ENCODE measurements around the gene WNT11. TPM values are rescaled to one million over a fixed set of nuclear protein-coding genes. Genes with fewer than 3 reads are reported as not detected.

Gene WNT11
- total RNA-seq, 1 donor from 2014 or later = 3.6 TPM

DNA sequence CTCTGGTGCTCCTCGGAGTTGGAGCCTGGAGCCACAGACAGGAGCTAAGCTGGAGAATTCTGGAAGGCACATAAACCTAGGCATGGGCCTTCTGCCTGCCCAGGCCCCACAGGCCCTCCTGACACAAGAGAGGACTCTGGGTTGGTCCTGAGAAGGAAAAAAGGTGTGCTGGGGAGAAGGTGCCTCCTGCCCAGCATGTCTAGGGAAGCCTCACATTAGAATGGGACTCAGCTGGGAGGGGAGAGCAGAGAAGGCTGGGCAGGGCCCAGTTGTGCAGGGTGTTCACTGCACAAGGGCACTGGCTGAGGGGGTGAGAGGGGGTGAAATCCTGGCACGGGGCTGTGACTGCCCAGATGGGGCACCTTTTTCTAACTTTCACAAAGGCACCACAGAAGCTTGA is 39.4 kb upstream of the WNT11 start:
- no peak for DNase-seq (ENCODE audit: low spot score)
- Mint-ChIP-seq H3K4me3 (ENCODE audit: unreplicated experiment) (no peak overlapping the region), H3K27me3 (ENCODE audit: unreplicated experiment) (peaks cover 11% of the 10 kb centered on the region), H3K4me1 (ENCODE audit: unreplicated experiment) (peaks cover 3% of the 10 kb centered on the region), H3K36me3 (ENCODE audit: low read depth, unreplicated experiment) (peaks cover 3% of the 10 kb centered on the region), H3K27ac (ENCODE audit: unreplicated experiment) (no peak overlapping the region), H3K9me3 (ENCODE audit: unreplicated experiment) (no peaks in the 10 kb centered on the region)
- TF ChIP-seq, protein P1, sequence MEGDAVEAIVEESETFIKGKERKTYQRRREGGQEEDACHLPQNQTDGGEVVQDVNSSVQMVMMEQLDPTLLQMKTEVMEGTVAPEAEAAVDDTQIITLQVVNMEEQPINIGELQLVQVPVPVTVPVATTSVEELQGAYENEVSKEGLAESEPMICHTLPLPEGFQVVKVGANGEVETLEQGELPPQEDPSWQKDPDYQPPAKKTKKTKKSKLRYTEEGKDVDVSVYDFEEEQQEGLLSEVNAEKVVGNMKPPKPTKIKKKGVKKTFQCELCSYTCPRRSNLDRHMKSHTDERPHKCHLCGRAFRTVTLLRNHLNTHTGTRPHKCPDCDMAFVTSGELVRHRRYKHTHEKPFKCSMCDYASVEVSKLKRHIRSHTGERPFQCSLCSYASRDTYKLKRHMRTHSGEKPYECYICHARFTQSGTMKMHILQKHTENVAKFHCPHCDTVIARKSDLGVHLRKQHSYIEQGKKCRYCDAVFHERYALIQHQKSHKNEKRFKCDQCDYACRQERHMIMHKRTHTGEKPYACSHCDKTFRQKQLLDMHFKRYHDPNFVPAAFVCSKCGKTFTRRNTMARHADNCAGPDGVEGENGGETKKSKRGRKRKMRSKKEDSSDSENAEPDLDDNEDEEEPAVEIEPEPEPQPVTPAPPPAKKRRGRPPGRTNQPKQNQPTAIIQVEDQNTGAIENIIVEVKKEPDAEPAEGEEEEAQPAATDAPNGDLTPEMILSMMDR (IDR thresholded peaks at IDR 0.05; ENCODE audit: unreplicated experiment) = no peak

DNA sequence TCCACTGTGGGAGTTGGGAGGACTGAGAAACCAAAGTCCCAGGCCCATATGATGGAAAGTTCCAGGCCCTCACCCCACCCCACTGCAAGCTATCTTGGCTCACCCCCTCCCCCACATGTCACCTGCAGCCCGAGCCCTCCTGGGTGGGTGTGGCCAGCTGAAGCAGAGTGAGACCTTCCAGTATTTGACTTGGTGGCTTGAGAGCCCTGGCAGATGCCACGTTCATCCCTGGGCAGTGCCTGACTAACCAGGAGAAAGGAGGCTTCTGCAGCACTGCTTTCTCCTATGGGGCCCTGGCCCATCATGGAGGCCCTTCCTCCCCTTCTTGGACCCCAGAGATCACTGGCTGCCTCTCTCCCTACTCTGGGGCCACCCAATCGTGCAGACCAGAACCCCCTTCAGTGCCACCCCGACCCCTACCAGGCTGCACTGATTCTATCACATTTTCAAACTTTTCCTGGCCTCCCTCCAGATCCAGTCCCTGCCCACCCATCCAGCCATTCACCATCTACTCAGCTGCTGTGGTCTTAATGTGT is 38.1 kb upstream of the WNT11 start:
- Mint-ChIP-seq H3K4me1 (ENCODE audit: unreplicated experiment) (peaks cover 3% of the 10 kb centered on the region), H3K4me3 (ENCODE audit: unreplicated experiment) (no peak overlapping the region), H3K36me3 (ENCODE audit: low read depth, unreplicated experiment) (peaks cover 3% of the 10 kb centered on the region), H3K9me3 (ENCODE audit: unreplicated experiment) (no peaks in the 10 kb centered on the region), H3K27me3 (ENCODE audit: unreplicated experiment) (peaks cover 11% of the 10 kb centered on the region), H3K27ac (ENCODE audit: unreplicated experiment) (no peak overlapping the region)
- DNase-seq (ENCODE audit: low spot score) = no peak
- TF ChIP-seq, protein P1 (IDR thresholded peaks at IDR 0.05; ENCODE audit: unreplicated experiment) = no peak

DNA sequence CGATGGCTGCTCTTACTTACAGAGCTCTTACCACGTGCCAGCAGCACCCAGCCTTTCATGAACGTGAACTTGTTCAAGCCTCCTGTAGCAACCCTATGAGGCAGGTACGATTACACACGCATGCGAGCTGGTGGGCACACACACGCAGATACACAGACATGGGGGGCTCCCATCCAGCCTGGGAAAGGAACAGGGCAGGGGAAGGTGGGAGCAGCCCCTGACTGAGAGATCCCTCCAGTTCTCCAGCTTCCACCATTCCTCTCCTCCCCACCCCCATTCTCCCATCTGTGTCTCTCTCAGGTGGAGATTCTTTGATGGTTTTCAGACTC is 37.6 kb upstream of the WNT11 start:
- no peaks in the 10 kb centered on the region for H3K9me3 Mint-ChIP-seq (ENCODE audit: unreplicated experiment)
- H3K27me3 Mint-ChIP-seq (ENCODE audit: unreplicated experiment) = peaks cover 11% of the 10 kb centered on the region
- no peak overlapping the region for H3K4me3 Mint-ChIP-seq (ENCODE audit: unreplicated experiment)
- H3K4me1 Mint-ChIP-seq (ENCODE audit: unreplicated experiment) = peaks cover 3% of the 10 kb centered on the region
- DNase-seq (ENCODE audit: low spot score) = no peak
- H3K27ac Mint-ChIP-seq (ENCODE audit: unreplicated experiment) = no peak overlapping the region
- TF ChIP-seq, protein P1 (IDR thresholded peaks at IDR 0.05; ENCODE audit: unreplicated experiment) = no peak
- no peaks in the 10 kb centered on the region for H3K36me3 Mint-ChIP-seq (ENCODE audit: low read depth, unreplicated experiment)

DNA sequence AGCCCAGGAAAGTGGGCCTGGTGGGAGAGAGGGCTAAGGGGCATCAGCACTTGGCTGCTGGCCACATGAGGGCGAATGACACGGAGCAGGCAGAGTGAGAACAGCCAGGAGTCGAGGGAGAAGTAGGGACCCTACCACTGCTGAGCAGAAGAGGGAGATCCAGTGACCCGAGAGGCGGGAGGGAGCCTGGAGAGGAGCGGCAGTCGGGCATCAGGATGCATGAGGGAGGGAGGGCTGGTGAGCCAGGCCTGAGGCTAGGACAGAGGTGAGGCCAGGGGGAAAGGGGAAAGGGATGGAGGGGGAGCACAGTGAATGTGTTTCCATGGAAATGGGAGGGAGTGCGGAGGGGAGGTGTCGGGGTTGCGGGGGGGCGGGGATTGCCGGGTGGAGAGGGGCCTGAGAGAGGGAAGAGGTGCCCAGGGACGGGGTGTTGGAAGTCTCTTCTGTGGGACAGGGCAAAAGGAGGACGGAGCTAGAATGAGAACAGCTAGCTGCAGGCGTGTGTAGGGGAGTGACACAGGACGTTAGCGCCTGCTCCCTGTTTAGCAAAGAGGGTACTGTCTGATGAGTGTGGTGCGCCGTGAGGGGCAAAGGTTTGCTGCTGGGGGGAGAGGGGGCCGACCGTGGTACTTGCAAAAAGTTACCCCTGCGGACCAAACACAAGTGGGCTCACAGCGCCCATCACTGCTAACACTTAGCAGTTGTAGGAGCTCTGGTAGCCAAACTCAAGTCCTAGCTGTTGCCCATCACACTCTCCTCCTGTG is 37.1 kb upstream of the WNT11 start:
- DNase-seq (ENCODE audit: low spot score) = peak; percentile 30
- Mint-ChIP-seq H3K9me3 (ENCODE audit: unreplicated experiment) (no peaks in the 10 kb centered on the region), H3K36me3 (ENCODE audit: low read depth, unreplicated experiment) (no peaks in the 10 kb centered on the region), H3K4me1 (ENCODE audit: unreplicated experiment) (peaks cover 3% of the 10 kb centered on the region), H3K27me3 (ENCODE audit: unreplicated experiment) (peaks cover 11% of the 10 kb centered on the region), H3K27ac (ENCODE audit: unreplicated experiment) (no peak overlapping the region), H3K4me3 (ENCODE audit: unreplicated experiment) (peak overlapping the region; percentile 73)
- TF ChIP-seq, protein P1 (IDR thresholded peaks at IDR 0.05; ENCODE audit: unreplicated experiment) = no peak

DNA sequence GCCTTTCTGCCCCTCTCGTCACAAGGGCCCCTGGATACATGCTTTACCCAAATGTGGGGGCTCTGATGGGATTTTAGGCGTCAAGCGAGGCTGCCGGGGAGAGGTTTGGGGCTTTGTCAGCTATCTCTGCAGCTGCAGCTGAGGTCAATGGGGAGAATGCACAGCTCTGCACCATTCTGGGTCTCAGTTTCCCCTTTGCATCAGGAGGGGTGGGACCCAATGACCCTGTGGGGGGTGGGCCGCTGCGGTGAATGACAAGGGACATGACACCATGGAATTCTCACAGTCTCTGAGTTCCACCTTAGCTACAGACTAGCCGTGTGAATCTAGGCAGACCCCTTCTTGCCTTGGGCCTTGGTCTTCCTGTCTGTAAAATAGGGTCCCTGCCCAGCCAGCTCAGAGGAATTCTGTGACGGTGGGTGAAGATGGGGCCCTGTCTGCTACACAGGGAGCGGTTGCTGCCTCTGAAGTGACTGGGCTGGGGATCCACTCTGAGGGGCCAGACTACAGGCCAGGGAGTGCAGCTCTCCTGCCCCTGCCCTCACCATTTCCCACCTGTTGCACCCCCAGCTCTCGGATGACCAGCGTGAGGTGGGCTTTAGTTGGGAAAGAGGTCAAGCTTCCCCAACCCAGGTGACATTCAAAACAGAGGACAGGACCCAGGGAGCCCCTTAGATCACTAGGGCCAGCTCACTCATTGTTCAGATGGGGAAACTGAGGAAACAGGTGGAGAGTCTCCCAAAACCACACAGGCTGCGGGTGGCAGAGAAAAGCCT is 35.9 kb upstream of the WNT11 start:
- no peak for DNase-seq (ENCODE audit: low spot score)
- TF ChIP-seq, protein P1 (IDR thresholded peaks at IDR 0.05; ENCODE audit: unreplicated experiment) = no peak
- H3K4me3 Mint-ChIP-seq (ENCODE audit: unreplicated experiment) = no peak overlapping the region
- peaks cover 9% of the 10 kb centered on the region for H3K4me1 Mint-ChIP-seq (ENCODE audit: unreplicated experiment)
- H3K27me3 Mint-ChIP-seq (ENCODE audit: unreplicated experiment) = peaks cover 11% of the 10 kb centered on the region
- no peak overlapping the region for H3K27ac Mint-ChIP-seq (ENCODE audit: unreplicated experiment)
- H3K36me3 Mint-ChIP-seq (ENCODE audit: low read depth, unreplicated experiment) = no peaks in the 10 kb centered on the region
- no peaks in the 10 kb centered on the region for H3K9me3 Mint-ChIP-seq (ENCODE audit: unreplicated experiment)
